GM18517 (cell line): ENCODE measurements around the gene ATP5F1D.

ENCODE experiments used
- ATAC-seq: cut with Tn5 transposase; IDR thresholded peaks from one replicate; pipeline ENCODE4 v1.9.1; 2021; ENCODE audit warnings: mild to moderate bottlenecking, moderate library complexity; ENCODE audit not compliant: unreplicated experiment

ATP5F1D gene

DNA sequence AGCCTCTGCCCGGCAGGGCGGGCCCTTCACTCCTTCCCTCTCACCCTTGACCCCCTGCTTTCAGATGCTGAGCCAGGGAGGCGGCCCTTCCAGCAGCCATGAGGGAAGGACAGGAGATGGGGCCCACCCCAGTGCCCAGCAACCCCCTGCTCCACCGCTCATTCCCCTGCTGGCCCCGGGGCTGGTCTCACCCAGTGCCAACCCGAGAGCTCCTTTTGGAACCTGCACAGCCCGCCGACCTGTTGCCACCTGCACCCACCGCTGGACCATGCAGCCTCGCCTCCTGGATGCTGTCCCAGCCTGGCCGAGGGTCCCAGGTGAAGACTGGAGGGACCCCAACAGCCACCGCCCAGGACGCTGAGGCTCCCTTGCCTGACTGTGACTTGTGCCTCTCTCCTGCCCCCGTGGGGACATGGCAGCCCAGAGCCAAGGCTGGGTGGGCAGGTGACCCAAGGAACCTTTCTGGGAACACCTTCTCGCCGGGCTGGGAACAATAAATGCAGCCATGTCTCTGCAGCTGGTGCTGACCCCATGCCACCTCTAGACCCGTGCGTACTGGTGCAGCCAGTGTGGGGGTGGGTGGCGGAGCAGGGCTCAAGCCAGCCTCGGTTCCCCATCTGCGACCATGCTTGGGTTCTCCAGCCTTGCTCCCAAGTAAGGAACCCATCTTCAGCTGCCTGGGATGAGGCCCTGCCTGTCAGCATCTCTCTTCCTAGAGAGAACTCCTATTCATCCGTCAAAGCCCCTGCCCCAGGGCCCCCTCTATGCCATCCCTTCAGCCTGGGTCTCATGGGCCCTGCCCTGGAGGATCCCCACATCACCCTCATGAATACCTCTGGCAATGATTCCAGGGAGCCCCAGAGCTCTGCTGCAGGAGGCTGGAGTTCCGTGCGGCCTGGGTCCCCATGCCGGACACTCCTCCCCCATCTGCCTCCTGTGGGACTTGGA, 37.4 kb downstream of the ATP5F1D start:
- no peak for ATAC-seq

DNA sequence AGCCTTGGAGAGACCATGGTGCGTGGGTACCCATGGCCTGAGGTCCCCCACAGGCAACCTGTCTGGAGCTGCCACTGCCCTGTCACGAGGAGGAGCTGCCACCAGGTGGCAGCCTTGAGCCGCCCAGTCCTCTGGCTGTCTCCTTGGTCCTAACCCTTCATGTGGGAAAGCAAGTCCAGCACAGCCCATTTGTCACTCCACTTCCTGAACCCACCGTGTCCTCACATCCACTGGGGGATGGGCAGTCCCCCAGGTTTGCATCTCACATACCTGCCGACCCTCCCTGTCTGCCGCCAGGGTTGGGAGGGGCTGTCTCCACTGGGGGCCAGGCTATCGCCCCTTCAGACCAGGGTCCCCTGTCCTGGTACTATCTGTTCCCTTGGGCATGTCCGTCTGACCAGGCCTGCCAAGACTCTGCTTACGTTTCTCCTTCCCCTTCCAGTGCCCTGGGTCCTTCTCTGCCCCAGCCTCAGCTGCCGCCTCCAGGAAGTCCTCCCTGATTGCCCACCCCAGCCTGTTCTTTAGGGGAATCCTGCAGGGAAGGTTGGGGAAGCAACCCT, 38.3 kb downstream of the ATP5F1D start:
- ATAC-seq, result no peak

DNA sequence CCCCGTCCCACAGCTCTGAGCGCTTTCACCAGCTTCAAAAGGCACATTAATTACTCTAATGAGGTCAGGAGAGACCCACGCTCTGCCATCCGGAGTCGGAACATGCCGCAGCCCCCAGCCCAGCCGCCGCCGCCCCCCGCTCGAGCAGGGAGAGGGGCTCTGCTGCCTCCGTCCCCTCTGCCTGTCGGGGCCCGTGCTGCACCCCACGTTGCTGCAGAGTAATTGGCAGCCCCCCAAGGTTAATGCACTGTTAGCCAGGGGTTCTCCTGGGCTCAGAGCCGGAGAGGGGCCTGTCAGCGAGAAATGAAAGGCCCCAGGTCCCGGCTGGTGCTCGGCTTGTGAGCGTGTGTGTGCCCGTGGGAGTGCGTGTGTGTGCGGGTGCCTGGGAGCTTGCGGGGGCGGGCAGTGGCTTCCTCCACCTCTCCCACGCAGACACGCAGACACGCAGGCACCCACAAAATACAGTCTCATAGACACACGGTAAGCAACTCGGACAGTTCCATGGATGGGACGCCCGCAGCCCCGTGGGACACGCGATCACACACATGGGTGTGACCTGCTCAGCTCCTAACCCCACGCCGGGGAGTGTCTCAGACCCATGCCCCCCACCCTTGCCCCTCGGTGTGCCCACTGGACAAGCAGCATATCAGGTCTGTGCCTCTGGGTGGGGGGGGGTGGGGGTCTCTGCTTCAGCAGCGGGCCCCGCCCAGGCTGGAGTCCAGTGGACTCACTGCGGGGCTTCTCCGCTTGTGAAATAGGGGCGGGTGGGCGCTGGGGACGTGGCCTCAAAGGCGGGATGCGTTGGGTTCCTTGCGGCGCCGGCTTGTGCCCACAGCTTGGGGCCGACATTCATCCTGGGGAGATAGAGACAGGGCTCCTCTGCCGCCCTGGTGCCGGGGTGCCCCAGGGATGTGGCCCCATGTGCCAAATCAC, 39.4 kb downstream of the ATP5F1D start:
- ATAC-seq, result no peak

DNA sequence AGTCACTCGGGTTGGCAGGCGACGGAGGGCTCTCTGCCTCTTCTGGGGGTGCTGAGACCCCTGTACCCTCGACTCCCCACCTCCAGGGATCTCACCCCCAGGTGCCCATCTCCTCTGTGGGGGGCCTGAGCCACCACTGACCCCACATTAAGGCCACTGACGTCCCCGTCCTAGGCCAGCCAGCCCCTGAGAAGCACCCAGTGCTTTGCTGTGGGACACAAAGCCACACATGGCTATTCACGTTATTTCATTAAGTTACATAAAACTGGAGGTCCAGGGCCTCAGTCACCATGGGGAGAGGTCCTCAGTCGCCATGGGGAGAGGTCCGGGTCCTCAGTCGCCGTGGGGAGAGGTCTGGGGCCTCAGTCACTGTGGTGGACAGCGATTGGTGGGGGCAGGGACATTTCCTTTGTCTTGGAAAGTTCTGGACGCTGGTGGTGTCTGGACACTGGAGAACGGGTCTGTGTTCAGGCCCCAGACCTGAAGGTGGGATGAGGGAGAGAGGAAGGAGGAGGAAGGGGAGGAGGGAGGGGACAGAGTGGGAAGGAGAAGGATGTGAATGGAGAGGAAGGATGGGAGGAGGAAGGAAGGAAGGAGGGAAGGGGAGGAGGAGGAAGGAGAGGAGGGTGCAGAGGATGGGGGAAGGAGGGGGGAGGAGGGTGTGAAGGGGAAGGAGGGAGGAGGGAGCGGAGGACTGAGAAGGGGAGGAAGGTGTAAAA, 40.2 kb downstream of the ATP5F1D start:
- no peak for ATAC-seq

DNA sequence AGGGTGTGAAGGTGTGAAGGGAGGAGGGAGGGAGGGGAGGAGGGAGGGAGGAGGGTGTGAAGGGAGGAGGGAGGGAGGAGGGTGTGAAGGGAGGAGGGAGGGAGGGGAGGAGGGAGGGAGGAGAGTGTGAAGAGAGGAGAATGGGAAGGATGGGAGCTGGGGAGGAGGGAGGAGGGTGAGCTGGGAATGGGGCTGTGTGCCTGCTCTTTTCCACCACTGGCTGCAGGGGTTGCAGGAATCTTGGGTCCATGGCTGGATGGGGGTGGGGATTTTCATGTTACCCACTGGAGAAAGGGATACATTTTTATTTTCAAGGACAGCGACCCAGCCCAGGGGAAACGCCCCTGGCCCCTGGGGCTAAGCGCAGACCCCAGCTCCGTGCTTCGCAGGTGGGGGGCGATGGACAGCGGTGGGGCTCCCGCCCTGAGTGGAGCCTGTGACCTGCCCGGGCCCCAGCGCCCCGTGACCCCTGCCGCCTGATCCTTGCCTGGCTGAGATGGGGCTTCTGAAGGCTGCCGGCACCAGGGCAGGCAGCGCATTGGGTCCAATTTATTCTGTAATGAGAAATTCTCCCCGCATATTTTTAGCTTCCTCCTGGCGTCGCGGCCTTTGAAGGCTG, 41.1 kb downstream of the ATP5F1D start:
- ATAC-seq, result no peak

DNA sequence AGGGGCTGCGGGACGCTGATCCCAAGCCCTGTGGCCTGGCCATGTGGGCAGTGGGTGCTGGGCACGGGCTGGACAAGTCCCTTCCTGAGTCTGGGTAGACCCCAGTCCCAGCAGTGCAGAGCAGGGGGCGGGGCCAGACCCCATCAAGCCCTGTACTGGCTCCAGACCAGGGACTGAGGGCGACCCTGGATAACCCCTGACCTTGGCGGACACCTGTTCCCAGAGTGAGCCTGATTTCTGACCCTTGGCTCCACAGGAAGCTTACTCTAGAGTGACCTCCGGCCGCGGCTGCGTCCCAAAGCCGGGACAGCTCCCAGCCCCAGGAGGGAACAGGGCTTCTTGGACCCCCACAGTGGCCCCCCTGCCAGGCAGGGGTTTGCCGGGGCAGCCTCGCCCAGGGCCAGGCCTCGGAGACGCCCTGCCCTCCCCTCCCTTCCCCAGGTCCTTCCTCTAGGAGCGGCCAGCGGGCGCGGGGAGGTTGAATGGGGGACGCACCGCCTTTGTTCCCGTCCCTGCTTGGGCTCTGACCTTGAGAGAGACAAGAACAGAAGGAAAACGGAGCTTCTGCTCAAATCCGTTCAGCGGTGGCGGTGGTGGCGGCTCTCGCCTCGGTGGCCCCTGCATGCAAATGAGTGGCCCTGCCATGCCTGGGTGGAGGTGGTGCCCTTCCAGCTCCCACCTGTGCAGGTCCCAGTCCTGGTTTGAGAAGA, 41.8 kb downstream of the ATP5F1D start:
- ATAC-seq, result no peak

DNA sequence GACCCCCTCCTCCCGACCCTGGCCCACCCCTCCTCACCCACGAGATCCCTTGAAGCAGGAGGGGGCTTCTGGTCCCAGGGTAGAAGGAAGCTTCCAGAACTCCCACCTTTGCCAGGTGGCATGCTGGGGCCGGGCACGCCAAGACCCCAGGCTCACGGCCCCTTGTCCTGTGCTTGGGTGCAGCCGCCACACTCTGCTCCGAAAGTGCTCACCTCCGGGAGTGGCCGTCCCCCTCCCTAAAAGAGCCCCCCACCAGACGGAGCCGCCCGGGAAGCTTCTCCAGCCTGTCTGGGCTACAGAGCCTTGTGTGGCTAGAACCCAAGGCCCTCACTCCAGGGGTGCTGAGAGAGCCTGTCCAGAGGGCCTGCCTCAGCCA, 42.4 kb downstream of the ATP5F1D start:
- ATAC-seq, result no peak

DNA sequence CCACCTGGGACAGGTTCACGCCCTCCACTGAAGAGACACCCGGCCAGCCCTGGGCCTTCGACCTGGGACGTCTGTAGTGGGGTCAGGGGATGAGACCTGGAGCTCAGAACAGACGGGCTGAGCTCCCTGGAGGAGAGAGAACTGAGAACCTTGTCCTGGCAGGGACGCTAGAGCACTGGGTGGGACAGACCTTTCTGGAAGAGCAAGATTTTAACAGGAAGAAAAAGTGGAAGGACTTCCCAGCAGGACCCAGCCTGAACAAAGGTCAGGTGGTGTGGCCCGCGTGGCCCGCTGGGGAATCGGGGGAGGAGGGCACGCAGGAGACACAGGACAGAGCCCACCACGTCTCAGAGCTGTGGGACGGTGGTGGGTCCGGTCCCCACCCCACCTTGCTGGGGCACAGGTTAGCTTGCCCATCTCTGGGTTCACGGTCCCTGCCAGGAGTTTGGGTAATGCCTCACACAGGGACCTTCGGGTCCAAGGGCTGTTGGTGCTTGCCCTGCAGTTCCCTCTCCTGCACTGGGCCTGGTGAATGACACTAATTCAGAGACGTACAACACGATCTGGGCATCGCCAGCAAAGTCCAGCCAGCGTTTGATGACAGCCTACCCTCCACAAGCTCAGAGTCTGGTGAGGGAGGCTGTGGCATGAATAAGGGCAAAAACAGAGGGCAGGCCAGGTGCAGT, 42.9 kb downstream of the ATP5F1D start:
- ATAC-seq, result no peak

DNA sequence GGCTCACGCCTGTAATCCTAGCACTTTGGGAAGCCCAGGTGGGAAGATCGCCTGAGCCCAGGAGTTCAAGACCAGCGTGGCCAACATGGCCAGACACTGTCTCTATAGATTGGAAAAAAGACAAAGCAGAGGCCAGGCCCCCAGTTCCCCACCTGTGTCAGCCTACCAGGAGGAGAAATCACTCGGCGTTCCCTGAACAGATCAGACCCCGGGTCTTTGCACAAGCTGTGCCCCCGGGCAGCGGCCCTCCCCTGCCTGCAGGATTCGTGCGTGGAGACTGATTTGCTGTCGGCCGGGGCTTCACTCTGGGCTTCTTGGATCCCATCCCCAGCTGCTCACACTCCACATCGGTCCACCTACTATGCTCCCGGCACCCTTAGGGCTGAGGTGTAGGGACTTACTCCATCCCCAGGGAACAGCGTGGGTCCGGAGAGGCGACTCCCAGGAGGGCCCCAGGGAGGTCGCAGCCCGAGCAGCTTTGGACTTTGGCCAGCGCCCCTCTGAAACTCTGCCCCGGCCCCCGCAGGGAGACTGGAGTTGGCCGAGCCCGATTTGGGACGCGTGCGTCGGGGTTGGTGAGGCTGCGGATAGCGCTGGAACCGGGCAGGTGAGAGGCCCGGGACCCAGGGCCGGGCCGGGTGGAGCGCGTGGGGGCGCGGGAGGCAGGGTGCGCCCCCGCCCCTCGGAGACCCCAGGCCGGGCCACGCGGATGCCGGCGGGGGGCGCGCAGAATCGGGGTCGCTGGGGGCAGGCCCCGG, 43.6 kb downstream of the ATP5F1D start:
- ATAC-seq, result no peak

DNA sequence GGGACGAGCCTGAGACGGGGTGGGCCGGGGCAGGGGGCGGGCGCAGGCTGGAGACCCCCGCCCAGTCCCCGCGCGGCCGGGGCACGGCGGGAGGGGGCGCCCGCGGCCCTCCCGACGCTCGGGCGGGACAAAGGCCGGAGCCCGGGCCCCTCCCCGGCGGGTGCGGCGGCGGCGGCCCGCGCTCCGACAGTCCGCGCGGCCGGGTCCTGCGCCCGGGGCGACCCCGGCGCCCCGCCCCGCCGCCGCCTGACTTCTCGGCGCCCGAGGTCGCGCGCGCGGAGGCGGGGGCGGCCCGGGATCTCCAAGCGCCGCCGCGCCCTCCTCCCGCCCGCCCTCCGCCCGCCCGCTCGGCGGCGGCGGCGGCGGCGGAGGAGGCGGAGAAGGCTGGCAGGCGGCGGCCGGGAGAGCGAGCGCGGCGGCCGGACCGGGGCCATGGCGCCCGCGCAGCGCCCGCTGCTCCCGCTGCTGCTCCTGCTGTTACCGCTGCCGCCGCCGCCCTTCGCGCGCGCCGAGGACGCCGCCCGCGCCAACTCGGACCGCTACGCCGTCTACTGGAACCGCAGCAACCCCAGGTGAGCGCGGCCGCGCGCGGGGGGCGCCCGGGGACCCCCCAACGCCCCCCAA, 44.3 kb downstream of the ATP5F1D start, which contains the start of gene EFNA2:
Gene EFNA2 (plus strand): TSS at position 137 of the 624 bp plus-strand sequence. CDS start 296 bp downstream, at position 433.
- ATAC-seq, result no peak

DNA sequence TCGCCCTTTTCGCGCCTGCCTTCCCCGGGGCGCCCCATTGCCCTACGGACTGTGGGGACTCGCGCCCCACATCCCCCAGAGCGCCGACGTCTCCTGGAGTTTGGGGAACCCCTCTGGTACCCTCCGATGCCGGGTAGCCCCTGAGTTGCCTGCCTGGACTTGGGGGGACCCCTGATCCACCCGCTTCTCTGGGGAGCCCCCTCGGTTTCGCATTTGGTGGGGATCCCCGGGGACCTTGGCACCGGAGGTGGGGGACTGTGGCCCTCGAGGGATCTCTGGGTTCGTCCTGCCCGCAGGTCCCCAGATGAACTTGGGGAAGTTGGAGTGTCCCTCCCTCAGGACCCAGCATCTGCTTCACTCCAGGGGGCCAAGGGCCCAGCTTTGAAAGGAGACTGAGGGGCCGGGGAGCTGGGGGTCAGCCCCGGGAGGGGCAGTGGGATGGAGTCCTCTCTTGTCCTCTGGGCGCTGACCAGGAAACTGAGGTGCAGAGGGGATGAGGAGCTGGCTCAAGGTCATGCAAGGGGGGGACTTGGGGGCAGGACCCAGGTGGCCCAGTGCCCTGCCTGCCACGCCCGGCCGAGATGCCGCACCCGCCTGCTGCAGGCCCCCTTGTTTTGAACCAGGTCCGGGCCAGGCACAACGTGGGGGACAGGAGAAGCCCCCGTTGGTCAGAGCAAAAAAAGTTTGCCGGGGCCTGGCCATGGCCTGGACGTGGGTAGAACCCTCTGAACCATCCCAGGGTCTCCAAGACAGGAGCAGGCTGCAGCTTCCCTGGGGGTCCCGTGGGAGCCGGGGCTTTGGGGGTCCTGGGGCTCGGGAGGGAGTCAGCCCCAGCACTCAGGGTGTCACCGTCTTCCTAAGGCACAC, 45.2 kb downstream of the ATP5F1D start:
- no peak for ATAC-seq

DNA sequence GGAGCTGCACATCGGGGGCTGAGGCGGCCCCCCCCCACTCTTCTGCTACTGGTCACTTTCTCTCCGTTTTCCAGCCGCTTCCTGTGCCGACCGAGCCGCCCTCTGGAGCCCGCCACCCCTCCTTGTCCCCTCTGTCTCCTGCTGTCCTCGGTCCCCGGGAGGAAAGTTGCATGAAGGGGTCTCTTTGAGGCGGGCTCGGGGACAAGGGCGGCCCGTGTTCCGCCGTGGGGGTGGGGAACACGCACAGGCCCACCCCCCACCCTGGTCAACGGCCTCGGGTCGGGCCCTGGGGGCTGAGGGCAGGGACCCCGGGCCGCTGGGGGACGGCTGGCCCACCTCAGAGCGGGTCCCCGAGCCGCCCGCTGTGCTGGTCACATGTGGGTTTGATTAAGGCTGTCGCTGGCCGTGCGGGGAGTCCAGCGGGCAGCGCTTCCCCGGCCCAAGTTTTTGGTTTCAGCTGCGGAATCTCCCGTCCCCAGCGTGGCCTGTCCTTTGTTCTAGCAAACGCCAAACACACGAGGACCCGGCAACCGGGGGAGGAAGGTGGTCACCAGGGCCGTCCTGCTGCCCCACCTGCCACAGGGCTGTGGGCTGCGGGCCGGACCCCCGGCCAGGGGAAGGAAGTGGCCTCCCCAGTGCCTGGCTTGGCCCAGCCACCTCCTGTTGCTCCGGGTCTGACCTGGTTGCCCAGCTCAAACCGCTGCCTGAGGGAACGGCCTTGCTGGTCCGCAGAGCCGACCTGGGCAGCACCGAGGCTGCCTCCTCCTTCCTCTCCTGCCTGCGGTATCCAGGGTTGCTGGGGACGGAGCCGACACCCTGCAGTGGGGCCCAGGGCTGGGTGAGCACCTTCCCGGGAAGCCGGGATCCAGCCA, 46.0 kb downstream of the ATP5F1D start:
- ATAC-seq, result no peak

DNA sequence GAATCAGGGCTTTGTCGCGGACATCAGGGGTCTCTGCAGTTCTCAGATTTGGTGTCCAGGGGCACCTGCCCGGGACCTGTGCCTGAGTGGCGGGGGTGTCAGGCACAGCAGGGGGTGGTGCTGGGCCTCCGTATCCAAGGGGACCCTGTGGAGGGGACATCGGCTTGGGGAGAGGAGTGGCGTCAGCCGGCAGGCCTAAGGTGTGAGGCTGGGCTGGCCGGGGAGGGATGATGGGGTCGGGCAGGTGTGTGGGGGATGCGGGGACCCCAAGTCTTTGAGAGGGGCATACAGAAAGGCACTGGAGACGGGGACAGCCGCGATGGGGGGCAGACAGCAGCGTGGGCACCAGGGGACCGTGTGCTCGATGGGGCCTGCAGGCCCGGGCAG, 46.7 kb downstream of the ATP5F1D start:
- ATAC-seq, result no peak

DNA sequence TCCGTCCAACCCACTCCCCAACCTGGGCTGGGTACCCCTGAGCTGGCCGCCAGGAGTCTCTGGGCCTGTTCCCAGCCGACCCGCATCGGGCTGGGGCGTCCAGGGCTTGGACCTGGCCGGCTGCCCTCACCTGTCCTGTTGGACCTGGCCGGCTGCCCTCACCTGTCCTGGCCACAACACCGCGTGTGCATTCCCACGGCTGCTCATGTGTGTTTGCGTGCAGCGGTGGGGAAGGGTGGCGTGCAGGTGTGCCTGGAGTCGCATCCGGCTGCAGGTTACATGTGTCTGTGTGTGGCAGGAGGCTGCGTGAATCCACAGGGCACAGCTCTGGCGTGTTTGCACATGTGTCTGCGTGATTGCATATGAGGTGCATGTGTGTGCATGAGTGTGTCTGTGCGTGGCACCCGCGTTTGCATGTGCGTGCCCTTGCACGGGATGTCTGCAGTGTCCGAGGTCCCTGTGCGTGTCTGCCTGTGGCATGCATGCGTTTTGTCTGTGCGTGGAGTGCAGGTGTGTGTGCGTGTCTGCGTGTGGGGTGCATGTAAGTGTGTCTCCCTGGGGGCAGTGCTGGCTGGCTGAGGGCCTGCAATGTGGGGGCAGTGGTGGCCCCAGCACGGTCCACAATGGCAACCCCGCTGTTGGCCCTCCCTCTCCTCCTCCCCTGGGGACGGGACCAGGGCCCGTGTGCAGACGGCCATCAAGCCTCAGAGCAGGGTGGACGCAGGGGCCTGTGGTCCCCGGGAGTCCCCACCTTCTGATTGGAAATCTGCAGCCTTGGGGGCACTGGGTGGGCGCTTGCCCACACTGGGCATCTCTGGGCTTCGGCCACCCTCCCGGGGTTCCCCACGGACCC, 47.5 kb downstream of the ATP5F1D start:
- no peak for ATAC-seq

DNA sequence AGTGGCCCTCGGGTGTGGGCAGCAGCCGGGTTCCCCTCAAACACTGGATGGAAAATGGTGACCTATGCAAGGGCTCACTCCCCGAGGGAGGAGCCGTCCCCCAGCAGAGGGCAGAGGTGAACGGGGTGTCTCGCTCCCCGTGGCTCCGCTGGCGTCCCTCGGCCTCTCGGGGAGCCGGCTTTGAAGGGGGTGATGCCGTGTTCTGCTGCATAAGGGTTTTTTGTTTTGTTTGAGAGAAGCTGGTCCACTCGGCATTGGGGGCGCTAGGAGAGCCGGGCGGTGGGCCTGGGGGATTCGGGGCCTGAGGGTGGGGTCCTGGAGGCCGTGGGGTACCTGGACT, 48.1 kb downstream of the ATP5F1D start:
- ATAC-seq, result no peak
